Measurements from ENCODE around the gene LLCFC1.

The LLCFC1 gene

GRCh38 chr7:142961595-142961972 is 22.3 kb downstream of the LLCFC1 start (continued):
- no peak for TF ChIP-seq TSHZ2 (CRISPR knock-in tag; IDR thresholded peaks at IDR 0.05)
- no peak for TF ChIP-seq RARB (CRISPR knock-in tag; IDR thresholded peaks at IDR 0.05)
- TF ChIP-seq ZNF8 (CRISPR knock-in tag; IDR thresholded peaks at IDR 0.05): no peak
- TF ChIP-seq ZNF565 (CRISPR knock-in tag; conservative IDR thresholded peaks at IDR 0.05; ENCODE audit: low read depth): no peak
- TF ChIP-seq ZFP3 (CRISPR knock-in tag; IDR thresholded peaks at IDR 0.05): no peak
- TF ChIP-seq ZNF70 (CRISPR knock-in tag; IDR thresholded peaks at IDR 0.05): no peak

GRCh38 chr7:142961973-142962926 is 23.0 kb downstream of the LLCFC1 start, which contains the start of gene KEL:
Gene KEL (minus strand): TSS chr7:142962363. CDS start chr7:142962206, 157 bp downstream.
- ATAC-seq: no peak
- TF ChIP-seq ZNF70 (CRISPR knock-in tag; IDR thresholded peaks at IDR 0.05) (no peak), OSR1 (CRISPR knock-in tag; IDR thresholded peaks at IDR 0.05) (no peak), ZFP3 (CRISPR knock-in tag; IDR thresholded peaks at IDR 0.05) (no peak), RARB (CRISPR knock-in tag; IDR thresholded peaks at IDR 0.05) (no peak), POU6F1 (CRISPR knock-in tag; IDR thresholded peaks at IDR 0.05; ENCODE audit: borderline replicate concordance, low read depth) (no peak)

GRCh38 chr7:142962991-142963390 is 23.7 kb downstream of the LLCFC1 start:
- TF ChIP-seq ZFP3 (CRISPR knock-in tag; IDR thresholded peaks at IDR 0.05): no peak
- TF ChIP-seq ESRRG (CRISPR knock-in tag; IDR thresholded peaks at IDR 0.05): no peak
- no peak for TF ChIP-seq GLIS3 (CRISPR knock-in tag; IDR thresholded peaks at IDR 0.05)
- TF ChIP-seq TSHZ2 (CRISPR knock-in tag; IDR thresholded peaks at IDR 0.05): no peak
- TF ChIP-seq CSDC2 (CRISPR knock-in tag; IDR thresholded peaks at IDR 0.05): no peak
- no peak for TF ChIP-seq CREB5 (CRISPR knock-in tag; IDR thresholded peaks at IDR 0.05; ENCODE audit: low read depth)
- no peak for TF ChIP-seq ISL1 (CRISPR knock-in tag; IDR thresholded peaks at IDR 0.05)
- TF ChIP-seq ZNF70 (CRISPR knock-in tag; IDR thresholded peaks at IDR 0.05): no peak
- no peak for TF ChIP-seq OSR1 (CRISPR knock-in tag; IDR thresholded peaks at IDR 0.05)
- TF ChIP-seq POU6F1 (CRISPR knock-in tag; IDR thresholded peaks at IDR 0.05; ENCODE audit: borderline replicate concordance, low read depth): no peak
- TF ChIP-seq ZFP30 (CRISPR knock-in tag; IDR thresholded peaks at IDR 0.05): no peak
- TF ChIP-seq PPARA (CRISPR knock-in tag; IDR thresholded peaks at IDR 0.05; ENCODE audit: borderline replicate concordance): no peak
- no peak for TF ChIP-seq PATZ1 (CRISPR knock-in tag; IDR thresholded peaks at IDR 0.05; ENCODE audit: borderline replicate concordance)
- TF ChIP-seq ZC3H10 (CRISPR knock-in tag; IDR thresholded peaks at IDR 0.05): no peak
- TF ChIP-seq TOX (CRISPR knock-in tag; IDR thresholded peaks at IDR 0.05; ENCODE audit: borderline replicate concordance): no peak
- no peak for TF ChIP-seq ZNF565 (CRISPR knock-in tag; conservative IDR thresholded peaks at IDR 0.05; ENCODE audit: low read depth)
- TF ChIP-seq SNAI2 (CRISPR knock-in tag; IDR thresholded peaks at IDR 0.05): no peak
- TF ChIP-seq CSRNP3 (CRISPR knock-in tag; IDR thresholded peaks at IDR 0.05): no peak
- ATAC-seq: no peak
